GM19328 (cell line): ENCODE measurements around the gene RNF123.

ENCODE experiments used
- ATAC-seq: cut with Tn5 transposase; IDR thresholded peaks from one replicate; pipeline ENCODE4 v1.9.1; 2021; ENCODE audit warnings: mild to moderate bottlenecking, moderate library complexity; ENCODE audit not compliant: unreplicated experiment

Gene RNF123

DNA sequence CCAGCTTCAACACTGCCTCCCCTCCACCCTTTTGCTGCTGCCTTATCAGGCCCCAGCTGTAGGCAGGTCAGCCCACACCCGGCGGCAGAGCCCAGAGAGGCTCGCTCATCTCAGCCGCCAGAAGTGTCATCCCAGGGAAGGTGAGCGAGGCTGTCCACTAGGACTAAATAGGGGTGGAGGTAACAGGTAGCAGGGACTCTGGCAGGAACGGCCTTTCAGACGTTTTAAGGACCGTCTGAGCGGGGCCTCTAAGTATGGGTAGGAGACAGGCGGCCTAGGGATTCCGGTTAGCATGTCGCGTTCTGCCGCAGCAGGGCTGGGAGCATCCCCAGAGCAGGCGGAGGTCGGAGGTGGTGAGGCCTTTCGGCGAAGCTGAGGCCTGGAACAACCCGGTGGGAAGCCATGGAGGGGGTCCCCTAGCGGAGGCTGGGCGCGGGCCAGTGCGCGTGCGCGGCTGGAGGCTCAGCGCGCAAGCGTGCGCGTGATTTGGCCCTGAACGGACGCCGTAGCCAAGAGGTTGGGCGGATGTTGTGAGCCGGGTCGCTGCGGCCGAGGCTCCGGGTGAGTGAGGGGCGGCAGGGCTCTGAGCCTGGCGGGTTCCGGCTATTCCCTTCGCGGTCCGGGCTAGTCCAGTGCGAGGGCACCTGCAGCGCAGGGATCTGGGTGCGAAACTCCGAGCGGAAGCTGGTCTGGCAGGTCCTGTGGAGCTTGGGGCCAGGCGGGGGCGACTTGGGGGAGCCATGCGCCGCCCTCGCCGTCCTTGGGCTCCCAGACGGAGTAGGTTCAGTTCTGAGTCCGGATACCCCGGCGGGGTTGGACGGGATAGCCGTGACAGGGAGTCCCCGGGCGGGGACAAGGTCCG lies at the start of gene RNF123, which contains the start of gene MST1:
TSS of gene RNF123 (plus strand) at position 512 of the 862 bp plus-strand sequence. CDS start 1,609 bp downstream, outside the sequence.
TSS of gene MST1 (minus strand) at position 429 of the 862 bp plus-strand sequence. CDS start 783 bp downstream, outside the sequence.
- ATAC-seq, result peak; percentile 67

DNA sequence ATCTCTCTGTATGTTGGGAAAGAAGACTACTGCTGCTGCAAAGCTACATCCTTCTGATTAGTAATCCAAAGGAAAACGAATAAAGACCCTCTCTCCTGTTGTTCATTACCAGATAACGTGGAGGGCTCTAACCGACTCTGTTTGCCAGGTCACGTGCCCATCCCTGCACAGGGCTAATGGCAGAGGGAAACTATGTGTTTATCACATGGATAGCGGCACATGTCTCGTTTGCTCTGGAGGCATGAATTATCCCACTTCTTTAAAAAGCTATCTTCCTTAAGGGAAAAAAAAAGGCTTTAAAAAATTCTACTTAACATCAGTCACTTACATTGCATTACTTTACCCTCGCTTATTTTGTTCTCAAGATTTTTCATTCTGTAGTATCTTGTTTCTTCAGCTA lies 48.1 kb upstream of the RNF123 start:
- ATAC-seq, result no peak

DNA sequence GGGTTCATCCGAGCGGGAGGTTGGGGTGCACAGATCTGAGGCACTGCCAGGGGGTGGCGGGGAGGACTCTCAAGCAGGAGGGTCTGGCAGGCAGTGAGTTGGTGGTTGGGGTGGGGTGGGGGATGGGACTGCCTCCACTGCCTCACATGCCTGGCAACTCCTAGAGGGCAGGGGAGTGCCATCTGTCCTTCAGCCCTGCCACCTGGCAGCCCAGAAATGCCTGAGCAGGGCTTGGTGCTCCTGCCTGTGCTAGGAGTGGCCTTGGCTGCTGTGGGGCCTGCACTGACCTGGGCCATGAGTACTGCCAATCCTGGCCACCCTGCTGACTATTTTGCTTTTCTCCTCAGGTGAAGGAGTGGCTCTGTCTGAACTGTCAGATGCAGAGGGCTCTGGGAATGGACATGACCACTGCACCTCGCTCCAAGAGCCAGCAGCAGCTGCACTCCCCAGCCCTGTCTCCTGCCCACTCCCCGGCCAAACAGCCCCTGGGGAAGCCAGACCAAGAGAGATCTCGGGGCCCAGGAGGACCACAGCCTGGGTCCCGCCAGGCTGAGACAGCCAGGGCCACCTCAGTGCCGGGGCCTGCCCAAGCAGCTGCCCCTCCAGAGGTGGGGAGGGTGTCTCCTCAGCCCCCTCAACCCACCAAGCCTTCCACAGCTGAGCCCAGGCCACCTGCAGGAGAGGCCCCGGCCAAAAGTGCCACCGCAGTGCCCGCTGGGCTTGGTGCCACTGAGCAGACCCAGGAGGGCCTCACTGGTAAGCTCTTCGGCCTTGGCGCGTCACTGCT lies 47.2 kb upstream of the RNF123 start:
- no peak for ATAC-seq

- no peak for ATAC-seq
Observed at GRCh38 chr3:49642708-49643145, 46.6 kb upstream of the RNF123 start.

DNA sequence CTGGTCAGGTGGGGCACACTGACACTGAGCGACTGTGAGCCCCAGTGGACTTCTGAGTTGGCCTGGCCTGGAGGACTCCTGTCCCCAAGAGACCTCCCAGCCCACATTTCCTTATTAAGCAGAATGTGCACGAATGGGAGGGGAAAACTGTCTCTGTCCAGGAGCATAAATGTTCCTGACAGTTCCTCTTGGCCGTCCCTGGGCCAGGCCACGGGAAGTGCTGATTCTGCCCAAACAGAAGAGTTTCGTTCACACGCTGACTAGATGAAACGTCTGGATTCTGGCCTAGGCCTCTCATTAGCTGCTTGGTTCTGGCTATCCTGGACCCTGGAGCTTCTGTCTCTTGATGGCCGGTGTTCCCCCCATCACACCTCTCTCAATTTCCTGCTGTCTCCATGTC lies 44.7 kb upstream of the RNF123 start:
- no peak for ATAC-seq

GRCh38 chr3:49646236-49646635 lies 43.1 kb upstream of the RNF123 start:
- no peak for ATAC-seq

DNA sequence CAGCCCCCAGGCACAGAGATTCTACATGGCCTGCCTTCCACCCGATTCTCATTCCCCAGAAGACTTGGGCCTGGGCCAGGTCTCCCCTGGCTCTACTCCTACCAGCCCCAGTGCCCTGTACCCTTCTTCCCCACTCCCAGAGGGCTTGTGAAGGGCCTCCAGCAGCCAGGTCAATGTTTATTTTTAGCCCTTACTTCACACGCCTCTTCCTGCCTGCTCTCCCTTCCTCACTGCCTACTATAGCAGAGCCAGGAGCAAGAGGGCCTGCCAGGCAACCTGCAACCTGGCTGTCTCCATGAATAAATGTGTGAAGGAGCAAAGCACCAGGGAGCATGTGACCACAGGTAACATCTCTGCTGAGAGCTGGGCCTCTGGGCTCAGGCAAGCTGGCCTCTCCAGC lies 41.6 kb upstream of the RNF123 start:
- ATAC-seq, result no peak

DNA sequence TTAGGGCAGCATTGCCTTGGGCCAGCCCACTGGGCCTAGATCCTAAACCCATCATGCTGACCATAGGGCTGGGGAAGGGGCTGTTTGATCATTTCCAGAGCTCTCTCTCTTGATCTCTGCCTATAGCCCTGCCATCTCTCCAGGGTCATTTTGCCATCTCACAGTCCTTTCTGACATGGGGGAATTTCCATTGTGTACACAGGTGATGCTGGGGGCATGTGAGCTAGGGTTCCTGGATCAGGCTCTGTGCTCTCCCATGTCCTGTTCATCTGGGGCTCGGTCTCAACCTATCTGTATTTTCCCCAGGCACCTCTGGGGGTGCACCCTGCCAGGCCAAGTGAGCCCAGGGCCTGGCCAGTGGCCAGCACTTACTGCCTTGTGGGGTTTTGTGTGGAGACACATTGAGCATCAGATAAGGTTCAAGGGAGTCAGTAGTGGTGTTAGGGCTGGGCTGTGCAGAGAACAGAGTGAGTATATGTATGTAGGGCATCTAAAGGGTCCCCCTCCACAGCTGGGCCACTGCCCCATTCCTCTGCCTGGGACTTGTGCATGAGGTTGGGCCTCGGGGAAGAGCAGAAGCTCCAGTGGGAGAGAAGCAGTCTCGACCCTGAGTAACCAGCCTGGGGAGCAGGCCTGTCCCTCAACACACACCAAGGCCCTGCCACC lies 40.9 kb upstream of the RNF123 start:
- no peak for ATAC-seq

DNA sequence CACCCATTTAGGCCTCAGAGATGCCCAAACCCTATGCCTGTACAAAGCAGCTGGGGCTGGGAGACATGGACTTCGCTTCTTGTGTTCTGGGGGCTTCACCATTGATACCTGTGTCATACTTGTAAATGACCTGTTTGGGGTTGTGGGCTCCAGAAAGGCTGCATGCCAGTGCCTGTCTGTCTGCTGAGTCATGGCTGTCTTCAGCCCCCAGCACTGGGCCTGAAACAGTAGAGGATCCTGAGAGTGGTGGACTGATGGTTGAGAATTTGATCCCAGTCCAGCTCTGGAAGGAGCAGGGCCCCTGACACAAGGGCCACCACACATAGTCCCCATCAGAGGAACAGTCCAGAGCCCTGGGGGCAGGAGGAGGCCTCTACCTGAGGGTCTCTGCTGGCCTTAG lies 39.8 kb upstream of the RNF123 start:
- no peak for ATAC-seq

DNA sequence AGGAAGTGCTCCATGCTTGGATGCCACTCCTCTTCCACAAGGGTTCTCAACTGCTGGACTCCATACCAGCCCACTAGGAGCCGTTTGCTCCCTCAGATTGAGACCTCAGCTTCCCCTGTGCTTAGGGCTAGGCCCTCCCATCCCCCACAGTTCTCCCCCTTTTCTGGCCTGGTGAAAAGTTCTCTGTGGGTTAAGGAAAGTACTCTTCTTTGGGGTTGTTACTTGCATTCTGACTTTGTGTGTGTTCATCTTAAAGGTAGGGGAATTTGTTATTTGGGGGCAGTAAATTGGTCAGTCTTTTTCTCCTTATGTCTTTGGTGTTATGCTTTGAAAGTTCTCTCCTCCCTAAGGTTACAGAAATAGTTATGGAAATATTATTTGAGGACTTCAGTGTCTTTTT lies 39.2 kb upstream of the RNF123 start:
- no peak for ATAC-seq

DNA sequence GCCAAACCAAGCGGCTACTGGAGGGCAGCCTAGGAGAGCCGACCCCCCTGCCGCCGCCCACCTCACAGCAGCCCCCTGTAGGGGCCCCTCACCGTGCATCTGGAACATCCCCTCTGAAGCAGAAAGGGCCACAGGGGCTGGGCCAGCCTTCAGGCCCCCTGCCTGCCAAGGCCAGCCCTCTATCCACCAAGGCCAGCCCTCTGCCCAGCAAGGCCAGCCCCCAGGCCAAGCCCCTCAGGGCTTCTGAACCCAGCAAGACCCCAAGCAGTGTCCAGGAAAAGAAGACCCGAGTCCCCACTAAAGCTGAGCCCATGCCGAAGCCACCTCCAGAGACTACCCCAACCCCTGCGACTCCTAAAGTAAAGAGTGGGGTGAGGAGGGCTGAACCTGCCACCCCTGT lies 38.7 kb upstream of the RNF123 start:
- no peak for ATAC-seq

DNA sequence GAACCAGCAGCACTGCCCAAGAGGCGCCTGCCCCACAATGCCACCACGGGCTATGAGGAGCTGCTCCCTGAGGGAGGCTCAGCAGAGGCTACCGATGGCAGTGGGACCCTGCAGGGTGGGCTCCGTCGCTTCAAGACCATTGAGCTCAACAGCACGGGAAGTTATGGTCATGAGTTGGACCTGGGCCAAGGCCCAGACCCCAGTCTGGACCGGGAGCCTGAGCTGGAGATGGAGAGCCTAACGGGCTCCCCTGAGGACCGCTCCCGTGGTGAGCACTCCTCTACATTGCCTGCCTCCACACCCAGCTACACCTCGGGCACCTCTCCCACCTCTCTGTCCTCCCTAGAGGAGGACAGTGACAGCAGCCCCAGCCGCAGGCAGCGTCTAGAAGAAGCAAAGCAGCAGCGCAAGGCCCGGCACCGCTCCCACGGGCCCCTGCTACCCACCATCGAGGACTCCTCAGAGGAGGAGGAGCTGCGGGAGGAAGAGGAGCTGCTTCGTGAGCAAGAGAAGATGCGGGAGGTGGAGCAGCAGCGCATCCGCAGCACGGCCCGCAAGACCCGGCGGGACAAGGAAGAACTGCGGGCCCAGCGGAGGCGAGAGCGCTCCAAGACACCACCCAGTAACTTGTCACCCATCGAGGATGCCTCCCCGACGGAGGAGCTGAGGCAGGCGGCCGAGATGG lies 37.0 kb upstream of the RNF123 start:
- ATAC-seq, result no peak

GRCh38 chr3:49652903-49653415 lies 36.4 kb upstream of the RNF123 start:
- ATAC-seq, result no peak

DNA sequence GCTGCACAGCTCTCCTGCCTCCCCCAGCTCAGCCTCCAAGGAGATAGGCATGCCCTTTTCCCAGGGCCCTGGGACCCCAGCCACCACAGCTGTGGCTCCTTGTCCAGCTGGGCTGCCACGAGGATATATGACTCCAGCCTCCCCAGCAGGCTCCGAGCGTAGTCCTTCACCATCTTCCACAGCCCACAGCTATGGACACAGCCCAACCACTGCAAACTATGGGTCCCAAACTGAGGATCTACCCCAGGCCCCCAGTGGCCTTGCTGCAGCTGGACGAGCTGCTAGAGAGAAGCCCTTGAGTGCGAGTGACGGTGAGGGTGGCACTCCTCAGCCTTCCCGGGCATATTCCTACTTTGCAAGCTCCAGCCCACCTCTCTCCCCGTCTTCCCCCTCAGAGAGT lies 35.7 kb upstream of the RNF123 start:
- ATAC-seq, result no peak

GRCh38 chr3:49654176-49654825 lies 35.1 kb upstream of the RNF123 start:
- ATAC-seq, result no peak

GRCh38 chr3:49654955-49655556 lies 34.3 kb upstream of the RNF123 start:
- no peak for ATAC-seq

GRCh38 chr3:49655731-49656285 lies 33.5 kb upstream of the RNF123 start:
- ATAC-seq, result no peak

- no peak for ATAC-seq
Observed at GRCh38 chr3:49656541-49657112, 32.7 kb upstream of the RNF123 start.
